Ovary (tissue), 10 donors: ENCODE results near the gene RCN2. TPM values are rescaled to one million over a fixed set of nuclear protein-coding genes. Genes with fewer than 3 reads are reported as not detected.
"Not testable (repeated sequence)": the region's sequence is repeated elsewhere in the genome, so short reads cannot be mapped to it uniquely, and the experiment has no call there.

Experiments
- DNase-seq, 5 donors: peaks; one replicate each; pipeline ENCODE4 v3.0.0-alpha.2; 2019 to 2020
- H3K27ac ChIP-seq, 2 donors: fragments of 200-600 bp; one replicate each; pipeline versions ENCODE4 v1.5.1 to v1.8.0; 2019 to 2022
- H3K27me3 ChIP-seq: fragments of 200-600 bp; one replicate; pipeline ENCODE4 v1.8.0; 2022
- H3K36me3 ChIP-seq: fragments of 200-600 bp; sonication (generic); one replicate; pipeline ENCODE4 v1.5.1; 2019
- H3K4me1 ChIP-seq: one replicate; pipeline ENCODE4 v1.8.1; 2013; ENCODE audit warnings: mild to moderate bottlenecking, moderate library complexity; ENCODE audit not compliant: insufficient read depth
- H3K4me3 ChIP-seq: fragments of 200-600 bp; sonication (generic); one replicate; pipeline ENCODE4 v1.5.1; 2017
- H3K9me3 ChIP-seq, 2 donors: fragments of 200-600 bp in 1 of 2; sonication (generic) in 1 of 2; one replicate each; pipeline versions ENCODE4 v1.5.1 to v1.8.1; 2013 to 2019; ENCODE audit warnings: mild to moderate bottlenecking in 1 of 2, moderate library complexity in 1 of 2
- CTCF ChIP-seq, 3 donors: fragments of 450-650 bp in 2 of 3; fragments of 200-600 bp in 1 of 3; IDR thresholded peaks; one replicate each; pipeline versions ENCODE4 v1.5.1 to v1.8.0; 2016 to 2022; ENCODE audit warnings: antibody characterized with exemption in 3 of 3, mild to moderate bottlenecking in 1 of 3
- EP300 ChIP-seq: sonication (generic); formaldehyde crosslinking; IDR thresholded peaks from one replicate; pipeline ENCODE4 v1.6.1; 2017; ENCODE audit warnings: antibody characterized with exemption
- POLR2A ChIP-seq: fragments of 450-650 bp; IDR thresholded peaks from one replicate; pipeline ENCODE4 v1.6.1; 2017; ENCODE audit warnings: antibody characterized with exemption, mild to moderate bottlenecking, moderate library complexity
- WGBS, 3 donors: extraction: QIAGEN DNeasy Blood & Tissue Kit in 1 of 3; methylation state at CpG; one replicate each; pipeline versions ENCODE4 v1.1.5 to v1.1.7; 2013 to 2017; 5-methylcytosine and 5-hydroxymethylcytosine counted together
- intact Hi-C, 4 donors: fragments of 100-400 bp; cut with DNase I; formaldehyde crosslinking; loops; one replicate each; pipeline versions ENCODE4 v1.11.0 to v1.15.1; 2022 to 2023
- long read RNA-seq, 3 donors: library from polyadenylated mRNA in 2 of 3; unstranded in 2 of 3; transcript quantifications; one replicate each; pipeline ENCODE4 v2.0.0 and lab custom pipeline, GENCODE V29; 2021 to 2026
- polyA plus RNA-seq, 2 donors: library from polyadenylated mRNA; stranded (reverse); fragments of 200-250 nt in 1 of 2; fragments of 350-450 nt in 1 of 2; fragmentation: Illumina TruSeq in 1 of 2; extraction: RNeasy Lipid Tissue Mini Kit (QIAGEN cat#74804) in 1 of 2; gene quantifications; one replicate each; pipeline ENCODE4 v1.2.3, GENCODE V29; 2013 to 2014
- total RNA-seq, 7 donors: library from RNA; depleted of rRNA in 2 of 7; stranded (reverse); fragments of >200 nt in 2 of 7; fragmentation: NEBNext Ultra II Directional in 3 of 7; extraction: Animal tissue kit (Norgen Biotek cat#: 25700) in 3 of 7; gene quantifications; one replicate each; pipeline versions ENCODE4 v1.1.0 to v1.2.4, GENCODE V29; 2016 to 2023
- donor health status: DM: no; HTN: no; CAD: no; lungs with moderate emphysema.
- donor health status: DM: no; HTN: no; CAD: no.
- donor health status: Bipolar disorder and iron deficiency.
- donor health status: DM: yes; HTN: yes; CAD: no.
- donor health status: DM: no; HTN: no; CAD: no.
- donor health status: DM: yes; HTN: yes; CAD: no.

Gene RCN2
- total RNA-seq, result 10 to 100 TPM; 31.7 to 58.2 (median 38.3) TPM
- polyA plus RNA-seq, result 10 to 100 TPM; 51.3 to 69.2 TPM
- long read RNA-seq, donor 1, full-length matches to known transcripts, result 32 of 37 reads
- long read RNA-seq, donor 1, partial matches to known transcripts, result 4 of 37 reads
- long read RNA-seq, donor 1, other reads (novel, unspliced or antisense), result 1 of 37 reads
- long read RNA-seq, donor 2, full-length matches to known transcripts, result 110 of 193 reads
- long read RNA-seq, donor 2, partial matches to known transcripts, result 83 of 193 reads
- long read RNA-seq, donor 2, other reads (novel, unspliced or antisense), result 0 of 193 reads
- long read RNA-seq, donor 3, full-length matches to known transcripts, result 88 of 91 reads
- long read RNA-seq, donor 3, partial matches to known transcripts, result 1 of 91 reads
- long read RNA-seq, donor 3, other reads (novel, unspliced or antisense), result 2 of 91 reads

- H3K36me3 ChIP-seq, result no peaks in the 10 kb centered on the region
- peak within 1 kb of the TSS; percentile 60 to 90 for H3K27ac ChIP-seq
- no peaks in the 10 kb centered on the region for H3K9me3 ChIP-seq
- H3K27me3 ChIP-seq, result no peaks in the 10 kb centered on the region
- peak within 1 kb of the TSS; percentile 74 for H3K4me3 ChIP-seq
- TF ChIP-seq CTCF (IDR thresholded peaks at IDR 0.05), result peak in 1 of 3 donors; percentile 31
- no peak for TF ChIP-seq EP300
- TF ChIP-seq POLR2A, result peak; percentile 69
- intact Hi-C loops, result loop anchor here in 1 of 4 donors (10.0 kb wide), 1 partner anchor 613 kb away; no protein-coding TSS in a partner anchor
- no peaks in the 10 kb centered on the region for H3K4me1 ChIP-seq
- 0 to 1% (median 1%) methylated on average over 49 to 96 of the region's 96 CpGs for WGBS, 3 donors
- peak; percentile 93 to 97 (median 94) for DNase-seq
Measured at GRCh38 chr15:76931397-76932134, at the start of gene RCN2. TSS of gene RCN2 (plus strand) at chr15:76931749. CDS start at chr15:76931842, 93 bp downstream.

GRCh38 chr15:76885212-76885611, 46.3 kb upstream of the RCN2 start:
- no peak for DNase-seq
- Histone ChIP-seq H3K9me3 (no peaks in the 10 kb centered on the region), H3K36me3 (no peaks in the 10 kb centered on the region), H3K27ac (no peak overlapping the region), H3K4me1 (no peaks in the 10 kb centered on the region), H3K27me3 (no peaks in the 10 kb centered on the region), H3K4me3 (no peak overlapping the region)
- TF ChIP-seq CTCF (IDR thresholded peaks at IDR 0.05) (no peak), POLR2A (no peak), EP300 (no peak)
- intact Hi-C loops, result no loop called here
- WGBS, 3 donors, result 92 to 95% (median 94%) methylated on average over 2 of the region's 2 CpGs

- WGBS, 3 donors, result 93% methylated on average over 14 of the region's 14 CpGs
- H3K9me3 ChIP-seq, H3K27me3 ChIP-seq, H3K4me1 ChIP-seq, intact Hi-C loops, H3K4me3 ChIP-seq, DNase-seq, H3K36me3 ChIP-seq, H3K27ac ChIP-seq: not testable (repeated sequence)
Measured at GRCh38 chr15:76887280-76888141, 44.0 kb upstream of the RCN2 start.

- DNase-seq, H3K9me3 ChIP-seq, H3K4me1 ChIP-seq, H3K4me3 ChIP-seq, H3K27ac ChIP-seq, H3K27me3 ChIP-seq, intact Hi-C loops, H3K36me3 ChIP-seq: not testable (repeated sequence)
- WGBS, 3 donors, result 91 to 97% (median 94%) methylated on average over 5 of the region's 5 CpGs
Measured at GRCh38 chr15:76892836-76893235, 38.7 kb upstream of the RCN2 start.

GRCh38 chr15:76894174-76894573, 37.4 kb upstream of the RCN2 start:
- Histone ChIP-seq H3K27ac (no peak overlapping the region), H3K4me3 (no peak overlapping the region), H3K4me1 (no peaks in the 10 kb centered on the region), H3K9me3 (no peaks in the 10 kb centered on the region), H3K27me3 (no peaks in the 10 kb centered on the region), H3K36me3 (no peaks in the 10 kb centered on the region)
- TF ChIP-seq EP300 (no peak), CTCF (IDR thresholded peaks at IDR 0.05) (no peak), POLR2A (no peak)
- WGBS, 3 donors, result 85 to 91% (median 90%) methylated on average over 2 of the region's 2 CpGs
- intact Hi-C loops, result no loop called here
- no peak for DNase-seq
